Right lobe of liver (tissue), 6 donors: Measurements from ENCODE around the gene ZNF442. TPM values are rescaled to one million over a fixed set of nuclear protein-coding genes. Genes with fewer than 3 reads are reported as not detected.

Experiments
- ATAC-seq, 4 donors: fragments of 200-7000 bp; cut with Tn5 transposase; one replicate each; pipeline ENCODE4 v1.9.1; 2020; ENCODE audit warnings: mild to moderate bottlenecking in 4 of 4, moderate library complexity in 4 of 4
- DNase-seq, 3 donors: peaks; one replicate each; pipeline ENCODE4 v3.0.0-alpha.2; 2020
- H3K27ac ChIP-seq, 3 donors: fragments of 200-600 bp; one replicate each; pipeline ENCODE4 v1.8.0; 2022
- H3K27me3 ChIP-seq, 2 donors: fragments of 200-600 bp; one replicate each; pipeline ENCODE4 v1.8.0; 2022
- H3K36me3 ChIP-seq, 4 donors: fragments of 200-600 bp; sonication (generic) in 1 of 4; one replicate each; pipeline versions ENCODE4 v1.5.1 to v1.8.0; 2017 to 2022; ENCODE audit warnings: control low read depth in 1 of 4
- H3K4me1 ChIP-seq, 4 donors: fragments of 200-600 bp; sonication (generic) in 1 of 4; one replicate each; pipeline versions ENCODE4 v1.5.1 to v1.8.0; 2017 to 2022; ENCODE audit warnings: control low read depth in 1 of 4
- H3K4me3 ChIP-seq, 3 donors: fragments of 200-600 bp; one replicate each; pipeline ENCODE4 v1.8.0; 2022
- H3K9me3 ChIP-seq, 4 donors: fragments of 200-600 bp; sonication (generic) in 1 of 4; one replicate each; pipeline versions ENCODE4 v1.5.1 to v1.8.0; 2017 to 2022; ENCODE audit warnings: control low read depth in 1 of 4
- POLR2A ChIP-seq: fragments of 450-650 bp; IDR thresholded peaks from one replicate; pipeline ENCODE4 v1.6.1; 2017; ENCODE audit warnings: antibody characterized with exemption, mild to moderate bottlenecking
- WGBS: methylation state at CpG from one replicate; pipeline ENCODE4 v1.1.6; 2018; ENCODE audit warnings: low coverage, low lambda C conversion rate; ENCODE audit not compliant: insufficient coverage; ENCODE audit errors: missing lambda C conversion rate; 5-methylcytosine and 5-hydroxymethylcytosine counted together
- intact Hi-C, 2 donors: fragments of 100-400 bp; cut with DNase I; formaldehyde crosslinking; loops; one replicate each; pipeline versions ENCODE4 v1.11.2 to v1.14.1; 2022
- total RNA-seq, 6 experiments: library from RNA; depleted of rRNA in 2 of 6; stranded (reverse); fragments of >200 nt in 2 of 6; fragmentation: NEBNext Ultra II Directional in 3 of 6; extraction: Animal tissue kit (Norgen Biotek cat#: 25700) in 3 of 6; gene quantifications; one replicate each; pipeline versions ENCODE4 v1.1.0 to v1.2.4, GENCODE V29; 2016 to 2023
- TF ChIP-seq, protein P1 (sequence below), 4 donors: fragments of 200-600 bp in 3 of 4; fragments of 450-650 bp in 1 of 4; IDR thresholded peaks; one replicate each; pipeline versions ENCODE4 v1.5.1 to v1.8.0; 2016 to 2022; ENCODE audit warnings: antibody characterized with exemption in 4 of 4, mild to moderate bottlenecking in 2 of 4
- donor health status: DM: no; HTN: yes; CAD: no.
- donor health status: DM: no; HTN: no; CAD: no.
- donor health status: DM: no; HTN: no; CAD: no.
- donor health status: DM: no; HTN: yes; CAD: no.
- donor health status: DM: no; HTN: yes; CAD: no.

Gene ZNF442
- total RNA-seq, 6 experiments from 2014 or later = 0.56 to 2.3 (median 1.3) TPM

GRCh38 chr19:12353375-12353774, 12.1 kb downstream of the ZNF442 start:
- Histone ChIP-seq H3K4me1 (no peaks in the 10 kb centered on the region), H3K36me3 (peaks cover 0 to 20% (median 6%) of the 10 kb centered on the region in 4 donors), H3K4me3 (no peak overlapping the region), H3K9me3 (peaks cover 0 to 46% (median 21%) of the 10 kb centered on the region in 4 donors), H3K27me3 (no peaks in the 10 kb centered on the region), H3K27ac (no peak overlapping the region)
- 91% methylated on average over 4 of the region's 4 CpGs for WGBS
- no peak for TF ChIP-seq POLR2A
- TF ChIP-seq, protein P1, sequence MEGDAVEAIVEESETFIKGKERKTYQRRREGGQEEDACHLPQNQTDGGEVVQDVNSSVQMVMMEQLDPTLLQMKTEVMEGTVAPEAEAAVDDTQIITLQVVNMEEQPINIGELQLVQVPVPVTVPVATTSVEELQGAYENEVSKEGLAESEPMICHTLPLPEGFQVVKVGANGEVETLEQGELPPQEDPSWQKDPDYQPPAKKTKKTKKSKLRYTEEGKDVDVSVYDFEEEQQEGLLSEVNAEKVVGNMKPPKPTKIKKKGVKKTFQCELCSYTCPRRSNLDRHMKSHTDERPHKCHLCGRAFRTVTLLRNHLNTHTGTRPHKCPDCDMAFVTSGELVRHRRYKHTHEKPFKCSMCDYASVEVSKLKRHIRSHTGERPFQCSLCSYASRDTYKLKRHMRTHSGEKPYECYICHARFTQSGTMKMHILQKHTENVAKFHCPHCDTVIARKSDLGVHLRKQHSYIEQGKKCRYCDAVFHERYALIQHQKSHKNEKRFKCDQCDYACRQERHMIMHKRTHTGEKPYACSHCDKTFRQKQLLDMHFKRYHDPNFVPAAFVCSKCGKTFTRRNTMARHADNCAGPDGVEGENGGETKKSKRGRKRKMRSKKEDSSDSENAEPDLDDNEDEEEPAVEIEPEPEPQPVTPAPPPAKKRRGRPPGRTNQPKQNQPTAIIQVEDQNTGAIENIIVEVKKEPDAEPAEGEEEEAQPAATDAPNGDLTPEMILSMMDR (IDR thresholded peaks at IDR 0.05) = no peak
- DNase-seq = no peak
- no peak for ATAC-seq
- intact Hi-C loops = no loop called here

GRCh38 chr19:12350890-12351197, 14.6 kb downstream of the ZNF442 start:
- WGBS = 88% methylated on average over 5 of the region's 5 CpGs
- TF ChIP-seq POLR2A = no peak
- TF ChIP-seq, protein P1 (IDR thresholded peaks at IDR 0.05) = no peak
- Histone ChIP-seq H3K27ac (no peak overlapping the region), H3K27me3 (no peaks in the 10 kb centered on the region), H3K9me3 (peaks cover 0 to 55% (median 23%) of the 10 kb centered on the region in 4 donors), H3K36me3 (peaks cover 0 to 20% (median 6%) of the 10 kb centered on the region in 4 donors), H3K4me3 (no peak overlapping the region), H3K4me1 (no peaks in the 10 kb centered on the region)
- DNase-seq = no peak
- intact Hi-C loops = no loop called here
- no peak for ATAC-seq

GRCh38 chr19:12350185-12350889, 15.1 kb downstream of the ZNF442 start:
- H3K4me3 ChIP-seq = no peak overlapping the region
- WGBS = 97% methylated on average over 8 of the region's 8 CpGs
- intact Hi-C loops = no loop called here
- peaks cover 0 to 20% (median 6%) of the 10 kb centered on the region in 4 donors for H3K36me3 ChIP-seq
- H3K27me3 ChIP-seq = no peaks in the 10 kb centered on the region
- TF ChIP-seq POLR2A = no peak
- TF ChIP-seq, protein P1 (IDR thresholded peaks at IDR 0.05) = no peak
- no peak for DNase-seq
- peaks cover 0 to 59% (median 23%) of the 10 kb centered on the region in 4 donors for H3K9me3 ChIP-seq
- no peaks in the 10 kb centered on the region for H3K4me1 ChIP-seq
- ATAC-seq = no peak
- no peak overlapping the region for H3K27ac ChIP-seq

GRCh38 chr19:12346896-12347295, 18.6 kb downstream of the ZNF442 start:
- Histone ChIP-seq H3K27ac (no peak overlapping the region), H3K9me3 (peaks cover 0 to 49% (median 15%) of the 10 kb centered on the region in 4 donors), H3K27me3 (no peaks in the 10 kb centered on the region), H3K4me1 (no peaks in the 10 kb centered on the region), H3K4me3 (no peak overlapping the region), H3K36me3 (peaks cover 0 to 20% (median 6%) of the 10 kb centered on the region in 4 donors)
- peak in 1 of 4 donors; percentile 28 for ATAC-seq
- 75% methylated on average over 1 of the region's 2 CpGs for WGBS
- intact Hi-C loops = no loop called here
- TF ChIP-seq, protein P1 (IDR thresholded peaks at IDR 0.05) = no peak
- no peak for TF ChIP-seq POLR2A
- DNase-seq = no peak
